Hematopoietic multipotent progenitor cell treated with erythropoietin and hydrocortisone succinate and interleukin-3 and kit ligand, for 6 days (in vitro differentiated cells): ENCODE measurements around the gene NR6A1.

Experiments used
- DNase-seq: peaks from one replicate; pipeline ENCODE4 v3.0.0-alpha.2; 2015

Gene NR6A1

GRCh38 chr9:124771021-124771866, at the start of gene NR6A1:
NR6A1 (minus strand) TSS chr9:124771311.
- DNase-seq = peak; percentile 98

DNA sequence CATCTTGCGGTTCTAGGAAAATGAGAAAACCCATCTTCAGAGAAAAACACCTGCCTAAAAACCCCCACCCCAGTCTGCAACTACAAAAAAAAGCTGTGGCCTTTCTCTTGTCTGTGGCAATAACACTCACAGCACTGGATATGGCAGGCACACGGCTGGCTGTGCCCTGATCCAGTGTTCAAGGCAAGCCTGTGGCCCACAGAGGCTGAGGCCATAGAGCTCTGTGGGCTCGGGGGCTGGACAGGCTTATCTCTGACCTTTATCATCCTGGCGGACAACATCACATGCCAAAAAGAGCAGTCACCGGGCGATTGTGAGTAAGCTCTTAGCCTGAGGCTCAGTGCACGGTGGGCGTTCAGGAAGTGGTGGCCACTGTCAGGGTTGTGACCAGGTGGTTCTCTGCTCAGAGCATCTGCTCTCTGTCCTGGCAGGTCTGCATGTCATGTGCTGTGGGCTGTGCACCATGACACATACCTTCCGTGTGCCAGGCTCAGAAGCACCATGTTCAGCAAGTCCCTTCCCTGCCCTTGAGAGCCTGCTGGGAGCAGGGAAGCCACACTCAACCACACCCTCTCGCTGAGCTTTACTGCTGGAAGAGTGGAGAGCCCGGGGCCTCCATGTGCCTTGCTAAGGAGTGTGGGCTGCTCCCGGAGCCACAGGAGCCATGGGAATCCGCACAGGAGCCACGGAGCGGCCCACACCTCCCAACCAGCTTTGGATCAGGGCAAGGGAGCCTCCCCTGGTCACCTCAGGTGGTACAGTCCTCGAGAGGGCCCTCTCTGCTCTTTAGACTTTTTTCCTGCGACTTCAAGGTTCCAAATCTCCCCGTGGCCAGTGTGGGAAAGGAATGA, 47.5 kb upstream of the NR6A1 start:
- DNase-seq = peak; percentile 26

DNA sequence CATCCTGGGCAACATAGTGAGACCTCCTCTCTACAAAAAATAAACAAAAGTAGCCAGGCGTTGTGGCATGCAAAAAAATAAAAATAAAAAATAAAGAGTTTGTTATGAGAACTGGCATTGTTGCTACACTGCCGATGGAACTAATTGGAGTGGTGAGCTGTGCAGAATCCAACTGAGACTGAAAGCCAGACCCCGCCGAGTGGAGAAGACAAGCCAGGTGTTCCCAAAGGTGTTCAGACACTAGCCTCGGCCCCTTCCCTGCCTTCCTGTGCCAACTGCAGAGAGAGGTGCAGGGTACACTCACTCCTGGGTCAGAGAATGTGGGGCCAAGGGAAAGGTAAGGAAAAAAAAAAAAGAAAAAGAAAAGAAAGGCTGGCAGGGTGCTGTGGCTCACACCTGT, 44.5 kb upstream of the NR6A1 start:
- DNase-seq = no peak

DNA sequence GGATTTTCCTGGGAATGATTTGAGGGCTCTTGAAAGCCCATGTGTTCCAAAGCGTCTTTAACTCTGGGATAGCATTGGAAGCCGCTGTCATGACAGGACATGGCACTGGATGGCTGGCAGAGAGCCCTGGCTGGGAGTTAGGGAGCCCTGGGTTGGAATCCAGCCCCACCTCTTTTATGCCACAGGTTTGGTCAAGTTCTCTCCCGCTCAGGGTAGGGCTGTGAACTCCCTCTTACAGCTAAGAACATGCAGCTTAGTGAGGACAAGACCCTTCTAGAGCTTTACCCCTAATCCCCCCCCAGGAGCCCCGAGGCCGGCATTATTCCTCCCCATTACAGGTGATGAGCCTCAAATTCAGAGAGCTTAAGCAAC, 43.0 kb upstream of the NR6A1 start:
- DNase-seq = no peak

DNA sequence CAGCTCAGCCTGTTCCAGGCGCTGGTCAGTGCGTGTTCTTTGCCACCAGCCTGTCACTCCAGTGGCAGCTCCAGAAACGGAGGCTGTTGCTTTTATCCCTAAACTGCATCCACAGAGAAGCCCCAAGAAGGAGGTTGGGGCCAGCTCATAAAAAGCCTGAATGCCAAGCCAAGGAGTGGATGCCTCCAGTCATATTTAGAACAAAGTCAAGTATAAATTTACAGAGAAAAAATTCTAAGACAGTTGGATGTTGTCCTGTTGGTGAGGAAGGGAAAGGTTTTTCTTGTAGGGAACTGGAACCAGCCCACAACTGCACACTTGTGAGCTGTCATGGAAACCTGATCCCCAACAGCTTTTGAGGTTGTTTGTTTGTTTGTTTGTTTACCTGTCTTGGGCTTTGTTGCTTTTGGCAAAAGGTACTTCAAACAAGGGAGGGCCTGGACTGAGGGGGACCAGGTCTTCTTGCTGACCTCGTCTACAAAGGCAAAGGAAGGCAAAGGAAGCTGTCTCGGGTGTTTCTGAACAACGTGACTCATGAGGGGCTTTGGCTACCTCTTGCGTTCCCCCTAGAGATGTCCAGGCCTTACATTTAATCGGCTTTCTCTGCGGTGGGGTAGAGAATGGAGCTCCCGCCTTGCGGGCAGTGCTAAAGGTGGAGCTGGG, 42.5 kb upstream of the NR6A1 start:
- no peak for DNase-seq

DNA sequence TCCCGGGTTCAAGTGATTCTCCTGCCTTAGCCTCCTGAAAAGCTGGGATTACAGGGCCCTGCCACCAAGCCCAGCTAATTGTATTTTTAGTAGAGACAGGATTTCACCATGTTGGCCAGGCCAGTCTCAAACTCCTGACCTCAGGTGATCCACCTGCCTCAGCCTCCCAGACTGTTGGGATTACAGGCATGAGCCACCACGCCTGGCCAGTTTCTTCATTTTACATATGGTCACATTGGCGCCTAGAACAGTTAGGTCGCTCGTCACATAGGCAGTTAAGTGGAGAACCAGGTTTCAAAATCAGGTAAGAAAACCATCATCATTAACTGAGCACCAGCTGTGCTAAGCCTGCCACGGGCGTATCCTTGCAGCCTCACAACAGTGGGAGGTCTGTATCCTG, 41.9 kb upstream of the NR6A1 start:
- no peak for DNase-seq

- DNase-seq = no peak
Observed at GRCh38 chr9:124812441-124812876, 41.3 kb upstream of the NR6A1 start.

- DNase-seq = no peak
Observed at GRCh38 chr9:124810663-124811355, 39.7 kb upstream of the NR6A1 start.

- DNase-seq = no peak
Observed at GRCh38 chr9:124809741-124810500, 38.8 kb upstream of the NR6A1 start.

DNA sequence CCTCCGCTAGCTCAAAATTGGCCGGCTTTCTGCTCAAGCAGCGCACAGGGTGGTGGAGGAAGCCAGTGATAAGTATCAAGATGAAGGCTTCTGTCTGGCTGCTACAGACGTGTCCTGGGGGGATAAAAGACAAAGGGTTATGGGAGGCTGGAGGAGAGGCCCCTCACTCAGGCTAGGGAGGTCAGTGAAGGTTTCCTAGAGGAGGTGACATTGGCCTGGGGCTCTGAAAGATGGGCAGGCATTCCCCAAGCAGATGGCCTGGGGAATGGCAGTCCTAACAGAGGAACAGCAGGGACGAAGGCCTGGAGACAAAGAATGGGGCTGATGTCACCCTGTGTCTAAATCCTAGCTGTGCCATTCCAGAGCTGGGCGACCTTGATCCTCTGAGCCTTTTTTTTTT, 38.1 kb upstream of the NR6A1 start:
- DNase-seq = no peak

DNA sequence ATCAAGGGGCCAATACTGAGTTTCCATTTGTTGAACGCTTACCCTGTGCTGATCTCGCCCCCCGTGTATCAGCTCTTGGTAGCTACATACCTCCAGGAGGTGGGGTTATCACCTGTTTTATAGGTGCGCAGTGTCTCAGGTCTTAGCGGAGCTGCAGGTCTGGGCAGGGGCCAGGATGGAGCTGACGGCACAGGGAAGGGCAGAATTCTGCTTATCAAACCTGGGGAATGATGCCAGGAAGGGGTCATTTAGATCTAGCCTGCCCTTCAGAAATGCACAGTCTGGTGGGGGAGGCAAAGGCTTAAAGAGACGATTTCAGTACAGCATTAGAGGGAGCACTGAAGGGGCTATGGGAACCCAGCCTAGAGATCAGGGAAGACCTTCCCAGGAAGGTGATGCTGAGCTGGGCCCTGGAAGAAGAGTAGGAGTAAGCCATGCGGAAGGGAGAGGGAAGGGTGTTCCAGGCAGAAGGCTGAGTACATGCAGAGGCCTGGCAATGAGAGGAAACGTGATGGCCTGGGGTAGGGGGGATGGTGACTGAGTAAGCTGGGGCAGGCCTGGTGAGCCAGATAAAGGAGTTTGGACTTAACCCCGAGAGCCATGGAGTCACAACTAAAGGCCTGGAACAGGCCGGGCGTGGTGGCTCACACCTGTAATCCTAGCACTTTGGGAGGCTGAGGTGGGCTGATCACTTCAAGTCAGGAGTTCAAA, 37.3 kb upstream of the NR6A1 start:
- no peak for DNase-seq

GRCh38 chr9:124805186-124805585, 34.1 kb upstream of the NR6A1 start:
- DNase-seq = no peak

DNA sequence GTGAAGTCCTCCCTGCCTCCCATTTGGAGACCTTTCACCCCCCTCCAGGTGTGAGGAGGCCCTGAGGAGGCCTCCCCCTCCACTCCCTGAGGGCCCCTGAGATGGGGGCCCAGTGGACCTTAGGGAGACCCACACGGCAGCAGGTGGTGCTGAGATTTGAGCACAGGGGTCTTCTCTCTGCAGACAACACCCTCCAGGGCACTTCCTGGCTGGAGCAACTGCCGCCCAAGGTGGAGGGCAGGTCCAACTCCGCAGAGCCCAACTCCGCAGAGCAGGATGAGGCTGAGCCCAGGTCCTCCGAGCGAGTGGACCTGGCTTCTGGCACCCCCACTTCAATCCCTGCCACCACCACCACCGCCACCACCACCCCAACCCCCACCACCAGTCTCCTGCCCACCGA, 32.8 kb upstream of the NR6A1 start:
- no peak for DNase-seq

- DNase-seq = no peak
Observed at GRCh38 chr9:124802426-124802825, 31.3 kb upstream of the NR6A1 start.

DNA sequence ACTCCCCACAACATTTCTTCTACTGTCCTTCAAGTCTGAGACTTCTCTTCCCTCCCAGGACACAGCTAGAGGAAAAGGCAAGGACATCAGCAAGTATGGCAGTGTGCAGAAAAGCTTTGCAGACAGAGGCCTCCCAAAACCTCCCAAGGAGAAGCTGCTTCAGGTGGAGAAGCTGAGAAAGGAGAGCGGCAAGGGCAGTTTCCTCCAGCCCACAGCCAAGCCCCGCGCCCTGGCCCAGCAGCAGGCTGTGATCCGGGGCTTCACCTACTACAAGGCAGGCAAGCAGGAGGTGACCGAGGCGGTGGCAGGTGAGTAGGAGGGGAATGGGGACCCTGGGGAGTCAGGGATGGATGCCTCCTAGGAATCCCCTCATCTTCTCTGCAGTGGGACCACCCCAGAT, 30.2 kb upstream of the NR6A1 start:
- DNase-seq = no peak

DNA sequence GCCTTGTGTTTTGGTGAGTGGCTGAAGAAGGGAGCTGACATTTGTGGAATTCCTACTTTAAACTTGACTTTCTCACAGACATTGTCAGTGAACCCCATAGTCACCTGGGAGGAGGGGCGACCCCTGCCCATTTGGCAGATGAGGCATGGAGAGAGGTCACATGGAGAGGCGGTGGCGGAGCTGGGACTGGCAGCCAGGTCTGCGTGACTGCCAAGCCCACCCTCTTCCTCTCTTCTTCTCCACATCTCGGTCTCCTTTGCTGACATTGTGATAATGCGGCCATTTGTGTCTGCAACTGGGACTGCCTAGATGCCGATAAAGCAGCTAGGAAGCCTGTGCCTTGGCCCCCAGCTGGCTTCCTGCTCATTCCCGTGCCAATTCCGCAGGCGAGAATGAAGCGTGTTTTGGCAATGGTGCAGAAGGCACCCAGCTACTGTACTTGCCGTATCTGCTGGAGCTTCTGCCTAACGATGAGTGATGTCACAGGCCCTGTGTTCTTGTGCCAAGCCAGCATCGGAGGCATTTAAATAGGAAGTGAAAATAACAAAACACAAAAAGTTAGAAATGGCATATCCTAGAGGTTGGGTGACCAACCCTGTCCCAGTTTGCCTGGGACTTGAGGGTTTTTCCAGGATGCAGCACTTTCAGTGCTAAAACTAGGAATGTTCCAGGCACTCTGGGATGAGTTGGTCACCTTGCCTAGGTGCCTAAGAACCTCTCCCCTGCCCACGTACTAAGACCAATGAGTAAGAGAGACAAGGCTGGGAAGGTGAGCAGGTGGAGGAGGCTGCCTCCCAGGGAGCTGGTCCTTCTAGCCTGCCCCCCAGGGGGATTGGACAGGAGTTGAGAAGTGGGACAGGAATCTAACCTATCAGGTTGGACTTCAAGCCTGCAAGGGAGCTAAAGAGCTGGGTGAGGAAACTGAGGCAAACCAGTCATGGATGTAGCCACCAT, 29.5 kb upstream of the NR6A1 start:
- DNase-seq = peak; percentile 23

- DNase-seq = no peak
Observed at GRCh38 chr9:124799274-124800006, 28.3 kb upstream of the NR6A1 start.

GRCh38 chr9:124797343-124798103, 26.4 kb upstream of the NR6A1 start:
- DNase-seq = no peak
